Left ventricle myocardium inferior (tissue), 1 donor: ENCODE data around the gene MOV10L1. TPM values are rescaled to one million over a fixed set of nuclear protein-coding genes. Genes with fewer than 3 reads are reported as not detected.

Experiments
- DNase-seq: peaks from one replicate; pipeline ENCODE4 v3.0.0-alpha.2; 2020
- H3K27ac ChIP-seq: fragments of 200-600 bp; replicated peaks from 2 replicates; pipeline ENCODE4 v1.8.0; 2021
- H3K27me3 ChIP-seq: fragments of 200-600 bp; 2 replicates; pipeline ENCODE4 v1.8.0; 2021; ENCODE audit warnings: low read depth
- H3K36me3 ChIP-seq: fragments of 200-600 bp; 2 replicates; pipeline ENCODE4 v1.8.0; 2021
- H3K4me1 ChIP-seq: fragments of 200-600 bp; 2 replicates; pipeline ENCODE4 v1.8.0; 2021
- H3K4me3 ChIP-seq: fragments of 200-600 bp; 2 replicates; pipeline ENCODE4 v1.8.0; 2021; ENCODE audit warnings: mild to moderate bottlenecking, moderate library complexity
- H3K9me3 ChIP-seq: fragments of 200-600 bp; replicated peaks from 2 replicates; pipeline ENCODE4 v1.8.0; 2021
- CTCF ChIP-seq: fragments of 200-600 bp; IDR thresholded peaks from 2 replicates; pipeline ENCODE4 v1.8.0; 2021; ENCODE audit warnings: antibody characterized with exemption, mild to moderate bottlenecking, borderline replicate concordance
- intact Hi-C: fragments of 100-400 bp; cut with micrococcal nuclease; formaldehyde crosslinking; loops from one replicate; pipeline ENCODE4 v1.11.0; 2022
- total RNA-seq: library from RNA; stranded (reverse); fragmentation: NEBNext Ultra II Directional; extraction: Animal tissue kit (Norgen Biotek cat#: 25700); gene quantifications from one replicate; pipeline ENCODE4 v1.2.1, GENCODE V29; 2021
- donor health status: DM: no; HTN: yes; CAD: no; lungs with severe emphysema.

The MOV10L1 gene
- total RNA-seq, 1 donor from 2014 or later = 0.49 TPM

DNA sequence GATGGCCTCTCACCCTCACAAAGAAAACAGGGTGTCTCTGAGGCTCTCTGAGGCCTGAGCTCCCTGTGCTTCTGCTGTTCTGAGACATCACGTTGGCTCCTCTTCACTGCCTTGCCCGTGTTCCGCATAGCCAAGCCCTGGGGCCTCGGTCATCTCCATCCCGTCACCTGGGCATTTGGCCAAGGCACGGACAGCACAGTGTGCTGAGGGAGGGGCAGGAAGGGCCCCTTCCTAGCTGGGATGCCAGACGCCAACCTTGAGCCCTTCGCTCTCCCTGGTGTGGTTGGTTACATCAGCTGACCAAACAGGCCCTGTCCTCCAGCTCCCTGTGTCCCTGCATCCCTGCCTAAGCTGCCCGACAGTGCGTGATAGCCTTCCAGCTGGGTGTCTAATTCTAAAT lies 25.9 kb downstream of the MOV10L1 start:
- no peak overlapping the region for H3K4me3 ChIP-seq
- intact Hi-C loops = no loop called here
- no peaks in the 10 kb centered on the region for H3K4me1 ChIP-seq
- TF ChIP-seq CTCF = no peak
- no peak overlapping the region for H3K27ac ChIP-seq
- H3K27me3 ChIP-seq = peaks cover 72% of the 10 kb centered on the region
- DNase-seq = no peak
- no peaks in the 10 kb centered on the region for H3K36me3 ChIP-seq
- no peaks in the 10 kb centered on the region for H3K9me3 ChIP-seq

DNA sequence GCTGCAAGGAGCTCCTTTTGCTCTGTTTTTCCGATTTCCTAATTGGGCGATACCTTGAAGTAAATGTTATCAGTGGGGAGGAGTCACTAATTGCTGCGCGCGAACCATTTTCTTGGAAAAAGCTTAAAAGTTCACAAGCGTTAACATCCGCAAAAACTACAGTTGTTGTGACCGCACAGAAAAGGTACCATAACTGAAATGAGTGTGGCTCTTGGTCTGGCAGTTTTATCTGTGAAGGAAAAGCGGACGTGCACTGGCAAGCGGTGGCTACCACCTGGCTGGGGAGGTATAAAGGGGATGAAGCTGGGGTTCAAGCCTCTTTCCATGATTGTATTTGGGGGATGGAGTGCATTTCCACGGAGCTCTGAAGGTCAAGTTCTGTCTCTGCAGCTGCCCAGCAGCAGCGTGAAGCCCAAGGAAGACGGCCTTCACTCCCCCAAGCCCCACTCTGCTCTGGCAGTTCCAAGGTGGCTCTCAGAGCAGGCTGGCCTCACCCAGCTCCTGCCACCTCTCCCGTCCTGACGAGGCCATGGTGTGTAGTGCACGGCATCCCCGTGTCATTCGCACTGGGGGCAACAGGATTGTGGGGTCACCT lies 27.5 kb downstream of the MOV10L1 start:
- no peak for DNase-seq
- no peaks in the 10 kb centered on the region for H3K4me1 ChIP-seq
- H3K27ac ChIP-seq = no peak overlapping the region
- H3K4me3 ChIP-seq = no peak overlapping the region
- H3K36me3 ChIP-seq = no peaks in the 10 kb centered on the region
- H3K9me3 ChIP-seq = peaks cover 2% of the 10 kb centered on the region
- TF ChIP-seq CTCF = no peak
- intact Hi-C loops = no loop called here
- peaks cover 79% of the 10 kb centered on the region for H3K27me3 ChIP-seq

- Histone ChIP-seq H3K27me3 (peaks cover 70% of the 10 kb centered on the region), H3K9me3 (peaks cover 11% of the 10 kb centered on the region), H3K4me3 (no peak overlapping the region), H3K27ac (no peak overlapping the region), H3K36me3 (no peaks in the 10 kb centered on the region), H3K4me1 (no peaks in the 10 kb centered on the region)
- TF ChIP-seq CTCF = no peak
- no peak for DNase-seq
- intact Hi-C loops = no loop called here
Measured at GRCh38 chr22:50118129-50118528, 28.3 kb downstream of the MOV10L1 start.

DNA sequence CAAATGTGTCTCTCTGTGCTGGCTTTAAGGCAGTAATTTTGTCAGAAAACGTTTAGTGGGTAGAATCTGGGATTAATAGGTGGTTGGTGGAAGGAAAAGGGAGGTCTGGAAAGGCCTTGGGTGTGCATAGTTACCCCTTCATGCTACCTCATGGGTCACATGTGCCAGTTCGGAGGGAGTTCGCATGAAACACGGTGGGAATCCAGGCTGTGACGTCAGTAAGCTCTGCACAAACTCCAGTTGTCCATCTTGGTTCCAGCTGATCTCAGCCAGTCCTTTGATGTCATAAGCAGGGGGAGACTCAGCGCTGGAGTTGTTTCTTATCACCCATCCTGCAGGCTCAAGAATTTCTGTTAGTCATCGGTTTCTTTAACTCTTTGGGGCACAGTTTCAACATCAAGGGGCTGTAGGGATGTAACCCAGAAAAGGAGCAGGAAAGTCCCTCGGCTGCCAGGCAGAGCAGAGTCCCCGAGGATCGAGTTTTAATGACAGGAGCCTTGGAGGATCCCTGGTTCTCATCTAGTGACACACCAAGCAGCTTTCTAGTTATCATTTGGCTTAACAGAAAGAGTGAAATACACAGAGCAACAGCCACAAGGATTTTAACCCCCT lies 28.9 kb downstream of the MOV10L1 start:
- H3K9me3 ChIP-seq = peaks cover 16% of the 10 kb centered on the region
- no peak for DNase-seq
- H3K36me3 ChIP-seq = no peaks in the 10 kb centered on the region
- intact Hi-C loops = no loop called here
- H3K4me3 ChIP-seq = no peak overlapping the region
- H3K4me1 ChIP-seq = no peaks in the 10 kb centered on the region
- TF ChIP-seq CTCF = no peak
- peaks cover 65% of the 10 kb centered on the region for H3K27me3 ChIP-seq
- H3K27ac ChIP-seq = no peak overlapping the region

- no peak overlapping the region for H3K27ac ChIP-seq
- peaks cover 59% of the 10 kb centered on the region for H3K27me3 ChIP-seq
- no peaks in the 10 kb centered on the region for H3K36me3 ChIP-seq
- DNase-seq = no peak
- no peaks in the 10 kb centered on the region for H3K4me1 ChIP-seq
- H3K9me3 ChIP-seq = peaks cover 21% of the 10 kb centered on the region
- H3K4me3 ChIP-seq = no peak overlapping the region
- no peak for TF ChIP-seq CTCF
- intact Hi-C loops = no loop called here
Measured at GRCh38 chr22:50119169-50119767, 29.5 kb downstream of the MOV10L1 start.
